OCI-M2 (cell line): Measurements from ENCODE around the gene CYP4B1.

Source experiments
- DNase-seq: peaks from one replicate; lab custom pipeline; 2025; ENCODE audit not compliant: unreplicated experiment; lab: John Stamatoyannopoulos, UW

CYP4B1 gene

GRCh38 chr1:46793126-46793525, 5.7 kb upstream of the CYP4B1 start:
- DNase-seq, result no peak

- no peak for DNase-seq
Measured at GRCh38 chr1:46797696-46798470, 963 bp upstream of the CYP4B1 start.

DNA sequence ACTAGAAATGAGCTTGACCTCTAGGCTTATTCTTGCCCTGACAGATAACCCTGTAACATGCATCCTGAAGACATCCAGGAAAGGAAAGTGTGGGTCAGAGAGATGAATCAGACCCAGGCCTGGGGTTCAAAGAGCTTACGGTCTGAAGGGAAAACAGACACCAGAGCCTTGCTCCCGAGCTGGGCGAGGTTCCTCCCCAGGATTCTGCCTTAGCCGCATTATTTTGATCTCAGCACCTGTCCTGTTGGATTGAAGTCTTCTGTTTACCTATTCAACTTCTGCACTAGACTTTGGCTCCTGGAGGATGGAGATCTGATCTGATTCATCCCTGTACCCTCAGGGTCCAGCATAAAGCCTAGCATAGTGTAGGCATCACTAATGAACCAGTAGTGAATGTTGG, 1.9 kb downstream of the CYP4B1 start:
- no peak for DNase-seq

DNA sequence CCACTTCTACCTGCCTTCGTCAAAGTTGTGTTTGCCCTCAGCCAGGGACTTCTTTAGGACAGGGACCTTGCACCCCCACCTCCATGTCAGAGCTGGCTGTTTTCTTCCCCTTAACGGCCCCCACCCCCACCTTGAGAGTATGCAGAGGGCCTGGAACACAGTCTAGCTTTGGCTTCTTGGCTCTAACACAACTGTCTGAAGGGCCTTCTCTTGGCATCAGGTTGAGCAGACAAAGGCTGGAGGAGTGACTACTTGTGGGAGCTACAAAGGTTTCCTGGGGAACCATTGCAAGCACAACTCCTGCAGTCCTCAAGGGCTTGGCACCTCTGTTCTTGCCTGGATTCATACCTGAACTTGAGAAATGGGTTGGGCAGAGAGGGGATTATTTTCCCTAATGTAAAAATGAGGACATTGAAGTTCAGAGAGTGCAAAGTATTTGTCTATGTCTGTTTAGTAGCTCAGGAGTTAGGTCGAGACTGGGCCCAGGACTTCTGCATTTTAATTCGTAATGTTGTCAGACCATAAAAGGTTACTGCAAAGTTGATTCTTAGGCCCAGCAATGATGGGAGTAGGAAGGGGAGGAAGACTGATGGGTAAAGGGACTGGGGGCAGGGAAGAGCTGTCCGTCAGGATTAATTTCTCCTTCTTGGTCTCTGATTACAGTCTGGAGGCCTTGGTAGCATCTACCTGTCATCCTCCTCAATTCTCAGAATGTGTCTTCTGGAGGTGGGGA, 2.6 kb downstream of the CYP4B1 start:
- DNase-seq, result no peak

DNA sequence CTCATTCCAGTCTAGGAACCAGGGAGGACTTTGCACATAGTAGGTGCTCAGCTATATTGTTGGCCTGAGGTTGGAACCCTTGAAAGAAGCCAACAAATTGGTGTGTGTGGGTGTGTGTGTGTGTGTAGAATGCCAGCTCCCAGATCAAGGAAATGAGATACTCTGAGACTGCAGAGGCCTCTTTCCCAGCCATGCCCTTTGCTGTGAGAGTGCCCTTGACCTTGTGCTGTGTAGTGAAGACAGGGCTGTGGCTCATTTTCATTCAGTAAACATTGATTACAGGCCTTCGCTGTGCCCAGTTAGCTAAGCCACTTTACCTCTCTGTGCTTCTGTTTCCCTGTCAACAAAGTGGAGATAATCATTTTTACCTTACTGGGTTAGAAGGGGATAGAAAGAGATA, 3.2 kb downstream of the CYP4B1 start:
- DNase-seq, result no peak

DNA sequence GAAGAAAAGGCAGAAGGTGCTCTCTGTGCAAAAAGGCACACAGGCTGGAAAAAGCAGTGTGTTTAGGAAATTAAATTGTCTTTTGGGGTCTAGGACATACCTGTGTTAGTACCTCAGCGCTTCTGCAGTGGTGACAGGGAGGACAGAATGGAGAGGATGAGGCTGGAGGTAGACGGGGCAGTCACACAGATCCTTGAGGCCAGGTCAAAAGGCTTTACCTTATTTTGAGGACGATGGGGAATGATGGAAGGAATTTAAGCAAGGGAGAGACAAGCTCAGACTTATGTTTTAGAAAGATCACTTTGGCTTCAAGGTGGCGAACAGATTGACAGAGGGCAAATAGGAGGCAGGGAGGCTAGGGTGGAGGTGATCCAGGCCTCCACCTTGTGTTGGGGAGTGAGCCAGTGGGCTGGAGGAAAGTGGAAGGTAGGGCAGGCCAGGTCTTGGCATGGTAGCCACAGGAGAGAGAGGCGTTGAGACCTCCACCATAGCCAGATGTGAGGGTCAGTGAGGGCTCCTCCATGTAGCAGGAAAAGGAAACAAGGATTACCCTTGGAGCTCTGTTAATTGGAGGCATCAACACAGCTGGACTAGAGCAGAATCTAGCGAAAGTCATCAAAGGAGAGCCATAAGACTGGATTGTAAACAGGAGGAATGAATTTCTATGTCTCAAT, 4.2 kb downstream of the CYP4B1 start:
- DNase-seq, result no peak

GRCh38 chr1:46804027-46804889, 5.4 kb downstream of the CYP4B1 start:
- DNase-seq, result no peak

DNA sequence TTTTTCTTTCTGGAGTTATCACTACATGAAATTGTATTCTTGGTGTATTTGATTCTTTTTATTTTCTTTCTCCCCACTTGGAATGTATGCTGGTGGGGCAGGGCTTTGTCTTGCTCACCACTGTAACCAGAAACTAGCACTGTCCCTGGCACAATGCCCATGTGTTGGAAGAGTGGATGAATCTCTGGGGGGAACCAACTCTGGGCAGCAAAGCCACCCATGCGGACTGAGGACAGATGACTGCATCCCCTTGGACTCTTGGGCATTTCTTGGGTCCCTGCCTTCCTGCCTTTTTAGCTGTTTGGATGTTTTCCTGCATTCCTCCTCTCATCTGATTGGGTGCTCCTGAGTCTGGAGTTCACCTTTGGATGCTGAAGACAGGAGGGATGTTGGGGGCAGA, 6.1 kb downstream of the CYP4B1 start:
- no peak for DNase-seq

GRCh38 chr1:46805755-46806154, 6.9 kb downstream of the CYP4B1 start:
- no peak for DNase-seq

GRCh38 chr1:46806196-46807020, 7.6 kb downstream of the CYP4B1 start:
- DNase-seq, result no peak

- no peak for DNase-seq
Measured at GRCh38 chr1:46807046-46807972, 8.5 kb downstream of the CYP4B1 start.

- no peak for DNase-seq
Measured at GRCh38 chr1:46809071-46809470, 10.2 kb downstream of the CYP4B1 start.

DNA sequence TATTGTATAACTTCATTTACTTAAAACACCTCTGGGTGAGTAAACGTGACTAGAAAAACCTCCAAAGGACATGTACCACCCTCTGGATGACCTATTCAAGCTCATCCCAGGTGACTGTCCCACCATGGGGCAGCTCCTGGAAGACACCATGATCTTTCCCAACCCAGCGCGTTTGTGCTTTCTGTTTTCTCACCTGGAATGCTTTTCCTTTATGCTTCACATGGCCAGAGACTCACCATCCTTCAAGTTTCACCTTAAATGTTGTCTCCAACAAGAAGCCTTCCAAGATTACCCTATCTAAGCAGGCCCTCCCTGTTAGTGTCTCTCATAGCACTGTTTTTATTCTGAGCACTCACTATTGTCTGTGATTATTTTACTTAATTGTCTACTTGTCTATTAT, 11.1 kb downstream of the CYP4B1 start:
- DNase-seq, result no peak

DNA sequence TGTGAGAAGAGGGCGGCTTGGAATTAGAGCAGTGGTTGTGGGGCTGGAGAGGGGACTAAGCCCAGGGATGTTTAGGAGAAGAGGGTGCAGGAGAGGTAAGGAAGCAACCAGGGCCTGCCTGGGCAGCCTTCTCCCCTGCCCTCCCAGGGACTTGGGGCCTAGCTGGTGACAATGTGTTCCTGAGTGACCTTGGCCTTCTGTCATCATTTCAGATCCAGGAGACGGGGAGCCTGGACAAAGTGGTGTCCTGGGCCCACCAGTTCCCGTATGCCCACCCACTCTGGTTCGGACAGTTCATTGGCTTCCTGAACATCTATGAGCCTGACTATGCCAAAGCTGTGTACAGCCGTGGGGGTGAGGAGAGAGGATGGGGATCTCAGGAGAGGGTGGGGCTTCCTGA, 11.8 kb downstream of the CYP4B1 start:
- no peak for DNase-seq

DNA sequence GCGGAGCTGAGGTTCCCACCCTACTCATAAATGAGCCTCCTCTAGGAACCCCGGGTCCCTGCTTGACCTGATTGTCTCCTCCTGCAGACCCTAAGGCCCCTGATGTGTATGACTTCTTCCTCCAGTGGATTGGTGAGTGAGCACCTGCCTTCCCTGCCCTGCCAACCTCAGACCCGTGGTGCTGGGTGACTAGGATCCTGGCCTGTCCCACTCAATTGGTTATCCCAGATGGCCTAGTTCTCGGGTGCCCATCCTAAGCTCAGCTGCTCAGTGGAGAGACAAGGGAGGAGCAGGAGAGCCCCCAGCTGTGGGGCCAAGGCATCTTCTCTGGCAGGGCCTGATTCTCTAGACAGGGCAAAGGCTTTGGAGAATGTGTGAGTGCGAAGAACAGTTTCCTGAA, 12.2 kb downstream of the CYP4B1 start:
- DNase-seq, result no peak

GRCh38 chr1:46812065-46812963, 13.5 kb downstream of the CYP4B1 start:
- no peak for DNase-seq

DNA sequence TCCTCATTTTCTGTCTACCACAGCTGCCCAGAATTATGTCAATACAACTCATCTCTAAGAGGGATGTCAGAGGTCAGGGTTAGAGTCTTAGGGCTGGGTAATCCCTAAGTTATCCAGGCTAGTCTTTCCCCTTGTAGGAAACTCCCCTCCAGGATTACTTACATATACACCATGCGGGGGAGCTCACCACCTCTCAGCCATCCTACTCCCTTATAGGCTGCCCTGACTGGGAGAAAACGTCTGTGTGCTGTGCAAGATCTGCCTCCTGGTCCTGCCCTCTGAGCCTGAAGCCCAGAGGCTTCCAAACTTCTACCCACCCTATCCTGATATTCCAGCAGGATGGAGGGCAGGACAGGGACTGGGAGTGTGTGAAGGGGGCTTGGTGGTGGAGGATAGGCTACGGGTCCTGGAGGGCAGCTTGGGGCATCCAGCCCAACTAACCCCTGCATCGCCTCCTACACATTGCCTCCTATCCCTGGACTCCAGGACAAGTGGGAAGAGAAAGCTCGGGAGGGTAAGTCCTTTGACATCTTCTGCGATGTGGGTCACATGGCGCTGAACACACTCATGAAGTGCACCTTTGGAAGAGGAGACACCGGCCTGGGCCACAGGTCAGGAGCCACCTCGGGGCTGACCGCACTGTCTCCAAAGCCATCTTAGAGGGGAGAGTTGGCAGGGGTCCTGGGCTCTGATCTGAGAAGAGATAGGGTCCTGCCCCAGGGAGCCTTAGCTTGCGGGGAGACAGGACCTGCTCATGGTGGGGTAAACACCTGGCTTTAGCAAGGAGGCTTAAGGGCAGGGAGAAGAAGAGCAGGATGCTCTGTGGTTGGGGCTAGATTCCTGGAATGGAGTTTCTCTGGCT, 14.4 kb downstream of the CYP4B1 start:
- DNase-seq, result no peak
